Psoas muscle (tissue), 8 donors: ENCODE measurements around the gene KNOP1. TPM values are rescaled to one million over a fixed set of nuclear protein-coding genes. Genes with fewer than 3 reads are reported as not detected.
"Not testable (repeated sequence)": the region's sequence is repeated elsewhere in the genome, so short reads cannot be mapped to it uniquely, and the experiment has no call there.

Source experiments
- ATAC-seq, 4 donors: fragments of 200-7000 bp; cut with Tn5 transposase; one replicate each; pipeline ENCODE4 v1.9.1; 2020; ENCODE audit warnings: moderate library complexity in 3 of 4, mild to moderate bottlenecking in 2 of 4
- DNase-seq, 2 donors: peaks; one replicate each; pipeline ENCODE4 v3.0.0-alpha.2; 2020
- H3K27ac ChIP-seq: fragments of 200-600 bp; one replicate; pipeline ENCODE4 v1.8.0; 2022
- H3K27me3 ChIP-seq, 3 donors: fragments of 200-600 bp in 1 of 3; one replicate each; pipeline versions ENCODE4 v1.6.1 to v1.8.0; 2013 to 2022; ENCODE audit warnings: low read length in 2 of 3, mild to moderate bottlenecking in 2 of 3, moderate library complexity in 1 of 3; ENCODE audit not compliant: insufficient read depth in 3 of 3
- H3K36me3 ChIP-seq, 2 donors: fragments of 200-600 bp in 1 of 2; one replicate each; pipeline versions ENCODE4 v1.6.1 to v1.8.0; 2013 to 2022; ENCODE audit warnings: low read depth in 1 of 2, mild to moderate bottlenecking in 1 of 2, moderate library complexity in 1 of 2; ENCODE audit not compliant: insufficient read depth in 1 of 2
- H3K4me1 ChIP-seq: fragments of 200-600 bp; one replicate; pipeline ENCODE4 v1.8.0; 2022
- H3K4me3 ChIP-seq: fragments of 200-600 bp; one replicate; pipeline ENCODE4 v1.8.0; 2022; ENCODE audit warnings: mild to moderate bottlenecking
- H3K9me3 ChIP-seq: fragments of 200-600 bp; one replicate; pipeline ENCODE4 v1.8.0; 2022
- WGBS, 3 donors: extraction: QIAGEN DNeasy Blood & Tissue Kit; methylation state at CpG; one replicate each; pipeline versions ENCODE4 v1.1.6 to v1.1.7; 2013; 5-methylcytosine and 5-hydroxymethylcytosine counted together
- intact Hi-C, 2 donors: fragments of 100-400 bp; cut with DNase I; formaldehyde crosslinking; loops; one replicate each; pipeline versions ENCODE4 v1.11.0 to v1.14.2; 2022
- polyA plus RNA-seq, 3 donors: library from polyadenylated mRNA; stranded (reverse); fragments of 200-250 nt; gene quantifications; one replicate each; pipeline ENCODE4 v1.2.3, GENCODE V29; 2013
- total RNA-seq, 4 donors: library from RNA; stranded (reverse); fragmentation: NEBNext Ultra II Directional in 2 of 4; extraction: Animal tissue kit (Norgen Biotek cat#: 25700) in 2 of 4; gene quantifications; one replicate each; pipeline versions ENCODE4 v1.2.1 to v1.2.4, GENCODE V29; 2021 to 2023
- TF ChIP-seq, protein P1 (sequence below): fragments of 200-600 bp; IDR thresholded peaks from one replicate; pipeline ENCODE4 v1.8.0; 2022; ENCODE audit warnings: antibody characterized with exemption
- donor health status: healthy with polysubstance abuse.
- donor health status: DM: no; HTN: no; CAD: no; lungs with moderate emphysema.
- donor health status: Bipolar disorder and iron deficiency.
- donor health status: healthy.
- donor health status: DM: yes; HTN: yes; CAD: no.
- donor health status: DM: no; HTN: no; CAD: no.
- donor health status: DM: no; HTN: no; CAD: no.
- donor health status: DM: yes; HTN: yes; CAD: no.

The KNOP1 gene
- total and polyA plus RNA-seq, 7 donors: 5.9 to 14.7 (median 9.5) TPM

DNA sequence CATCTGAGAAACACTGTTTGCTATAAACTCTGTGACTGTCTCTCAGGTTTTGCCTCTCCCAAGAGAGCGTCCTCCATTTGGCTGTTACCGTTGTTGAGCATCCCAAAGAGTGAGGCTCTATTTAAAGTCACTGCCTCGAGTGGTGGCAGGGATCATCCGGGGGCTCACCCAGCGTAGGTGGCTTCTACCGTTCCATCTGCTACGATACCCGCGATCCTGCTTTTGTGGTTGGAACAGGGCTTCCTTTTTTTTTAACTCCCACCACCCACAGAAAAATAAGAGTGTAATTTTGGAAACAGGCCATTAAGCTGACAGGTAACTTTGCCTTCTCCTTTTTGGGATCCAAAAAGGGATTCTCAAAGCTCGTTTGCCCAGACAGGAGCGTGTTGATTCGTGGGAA is 36.4 kb downstream of the KNOP1 start:
- no peak overlapping the region for H3K4me3 ChIP-seq
- peaks cover 20% of the 10 kb centered on the region for H3K4me1 ChIP-seq
- ATAC-seq (no peak), DNase-seq (no peak)
- H3K36me3 ChIP-seq: peaks cover 9 to 47% of the 10 kb centered on the region in 2 donors
- 87 to 91% (median 87%) methylated on average over 12 of the region's 12 CpGs for WGBS, 3 donors
- H3K9me3 ChIP-seq: no peaks in the 10 kb centered on the region
- TF ChIP-seq, protein P1, sequence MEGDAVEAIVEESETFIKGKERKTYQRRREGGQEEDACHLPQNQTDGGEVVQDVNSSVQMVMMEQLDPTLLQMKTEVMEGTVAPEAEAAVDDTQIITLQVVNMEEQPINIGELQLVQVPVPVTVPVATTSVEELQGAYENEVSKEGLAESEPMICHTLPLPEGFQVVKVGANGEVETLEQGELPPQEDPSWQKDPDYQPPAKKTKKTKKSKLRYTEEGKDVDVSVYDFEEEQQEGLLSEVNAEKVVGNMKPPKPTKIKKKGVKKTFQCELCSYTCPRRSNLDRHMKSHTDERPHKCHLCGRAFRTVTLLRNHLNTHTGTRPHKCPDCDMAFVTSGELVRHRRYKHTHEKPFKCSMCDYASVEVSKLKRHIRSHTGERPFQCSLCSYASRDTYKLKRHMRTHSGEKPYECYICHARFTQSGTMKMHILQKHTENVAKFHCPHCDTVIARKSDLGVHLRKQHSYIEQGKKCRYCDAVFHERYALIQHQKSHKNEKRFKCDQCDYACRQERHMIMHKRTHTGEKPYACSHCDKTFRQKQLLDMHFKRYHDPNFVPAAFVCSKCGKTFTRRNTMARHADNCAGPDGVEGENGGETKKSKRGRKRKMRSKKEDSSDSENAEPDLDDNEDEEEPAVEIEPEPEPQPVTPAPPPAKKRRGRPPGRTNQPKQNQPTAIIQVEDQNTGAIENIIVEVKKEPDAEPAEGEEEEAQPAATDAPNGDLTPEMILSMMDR: no peak
- intact Hi-C loops: no loop called here
- no peaks in the 10 kb centered on the region for H3K27me3 ChIP-seq
- H3K27ac ChIP-seq: no peak overlapping the region

DNA sequence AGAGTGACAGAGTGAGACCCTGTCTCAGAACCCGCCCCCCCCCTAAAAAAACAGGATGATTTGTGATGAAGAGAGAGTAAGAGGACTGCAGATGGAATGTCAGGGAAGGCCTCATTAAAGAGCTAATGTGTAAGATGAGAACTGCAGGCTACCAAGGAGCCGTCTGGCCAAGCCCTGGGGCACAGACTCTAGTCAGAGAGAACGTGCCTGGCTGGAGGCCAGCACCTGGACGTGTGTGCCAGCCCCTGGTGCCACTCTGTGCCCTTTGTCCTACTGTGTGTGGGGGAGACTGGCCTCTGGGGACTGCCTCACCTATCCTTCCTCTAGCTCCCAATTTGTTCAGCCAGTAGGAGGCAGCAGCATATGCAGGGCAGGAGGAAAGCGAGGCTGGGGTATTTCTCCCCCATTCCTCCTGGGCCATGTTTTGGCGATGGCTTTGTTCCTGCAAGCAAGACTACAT is 37.1 kb downstream of the KNOP1 start:
- Histone ChIP-seq H3K4me3 (no peak overlapping the region), H3K9me3 (no peaks in the 10 kb centered on the region), H3K27me3 (no peaks in the 10 kb centered on the region), H3K27ac (no peak overlapping the region), H3K4me1 (peaks cover 20% of the 10 kb centered on the region), H3K36me3 (peaks cover 9 to 42% of the 10 kb centered on the region in 2 donors)
- peak in 1 of 2 donors; percentile 59 for DNase-seq
- 47 to 60% (median 59%) methylated on average over 5 to 6 of the region's 6 CpGs for WGBS, 3 donors
- intact Hi-C loops: no loop called here
- TF ChIP-seq, protein P1: no peak
- ATAC-seq: peak; percentile 36 to 48 (median 41)

DNA sequence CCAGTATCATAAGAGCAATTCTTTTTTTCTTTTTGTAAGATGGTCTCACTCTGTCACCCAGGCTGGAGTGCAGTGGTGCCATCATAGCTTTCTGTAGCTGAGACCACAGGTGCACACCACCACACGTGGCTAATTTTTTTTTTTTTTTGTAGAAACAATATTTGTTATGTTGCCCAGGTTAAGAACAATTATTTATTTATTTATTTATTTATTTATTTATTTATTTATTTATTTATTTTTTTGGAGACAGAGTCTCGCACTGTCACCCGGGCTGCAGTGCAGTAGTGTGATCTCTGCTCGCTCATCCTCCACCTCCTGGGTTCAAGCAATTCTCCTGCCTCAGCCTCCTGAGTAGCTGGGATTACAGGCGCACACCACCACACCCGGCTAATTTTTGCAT is 38.7 kb downstream of the KNOP1 start:
- peak in 1 of 4 donors; percentile 6 for ATAC-seq
- Histone ChIP-seq H3K4me1 (peaks cover 20% of the 10 kb centered on the region), H3K36me3 (peaks cover 2 to 38% of the 10 kb centered on the region in 2 donors)
- H3K9me3 ChIP-seq, H3K27ac ChIP-seq, intact Hi-C loops, H3K27me3 ChIP-seq, DNase-seq, H3K4me3 ChIP-seq: not testable (repeated sequence)
- 86 to 91% (median 88%) methylated on average over 6 of the region's 6 CpGs for WGBS, 3 donors

DNA sequence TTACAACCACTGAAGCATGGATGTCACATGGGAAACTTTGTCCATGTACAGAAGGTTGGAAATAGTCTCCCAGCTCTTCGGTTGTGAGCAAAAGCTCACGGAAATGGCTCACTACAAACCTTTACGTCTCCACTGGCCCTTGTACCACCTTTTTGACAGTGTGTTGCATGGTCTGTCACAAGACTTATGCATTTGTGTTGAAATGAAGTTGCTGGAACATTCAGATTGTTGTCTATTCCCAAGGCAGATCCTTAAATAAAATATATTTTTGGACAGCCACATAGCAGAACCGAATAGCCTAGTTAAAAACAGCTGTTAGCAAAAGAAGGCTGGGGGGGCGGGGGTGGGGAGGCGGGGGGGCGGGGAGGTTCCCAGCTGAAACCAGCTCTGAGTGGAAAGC is 39.2 kb downstream of the KNOP1 start:
- Histone ChIP-seq H3K36me3 (peaks cover 1 to 35% of the 10 kb centered on the region in 2 donors), H3K9me3 (no peaks in the 10 kb centered on the region), H3K4me3 (no peak overlapping the region), H3K27ac (no peak overlapping the region), H3K4me1 (peaks cover 20% of the 10 kb centered on the region), H3K27me3 (no peaks in the 10 kb centered on the region)
- 38 to 57% (median 48%) methylated on average over 7 of the region's 7 CpGs for WGBS, 3 donors
- intact Hi-C loops: no loop called here
- TF ChIP-seq, protein P1: no peak
- no peak for DNase-seq
- ATAC-seq: peak in 2 of 4 donors; percentile 12 to 52

DNA sequence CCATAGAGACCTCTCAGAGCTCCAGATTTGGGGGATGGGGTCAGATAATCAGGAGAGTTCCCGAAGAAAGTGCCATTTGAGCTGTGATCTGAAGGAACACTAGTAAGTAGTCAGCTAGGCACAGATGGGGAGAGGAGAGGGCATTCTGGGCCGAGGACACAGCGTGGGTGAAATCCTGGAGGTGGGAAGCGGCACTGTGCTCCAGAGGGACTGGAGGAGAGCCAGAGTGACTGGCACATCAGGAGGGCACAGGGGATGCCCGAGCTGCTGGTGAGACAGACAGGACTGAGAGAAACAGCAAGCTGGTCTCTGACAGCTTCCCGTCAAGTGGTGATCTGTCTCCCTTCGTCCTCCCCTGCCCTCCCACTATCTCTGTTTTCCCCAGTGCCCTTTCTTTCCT is 40.6 kb downstream of the KNOP1 start:
- ATAC-seq: peak; percentile 36 to 78 (median 68)
- DNase-seq: peak in 1 of 2 donors; percentile 61
- no peaks in the 10 kb centered on the region for H3K27me3 ChIP-seq
- 39 to 77% (median 48%) methylated on average over 7 of the region's 7 CpGs for WGBS, 3 donors
- no peak overlapping the region for H3K4me3 ChIP-seq
- peaks cover 2 to 33% of the 10 kb centered on the region in 2 donors for H3K36me3 ChIP-seq
- intact Hi-C loops: no loop called here
- H3K27ac ChIP-seq: peak overlapping the region; percentile 23
- TF ChIP-seq, protein P1: no peak
- no peaks in the 10 kb centered on the region for H3K9me3 ChIP-seq
- peaks cover 20% of the 10 kb centered on the region for H3K4me1 ChIP-seq
